ENCODE data around the gene GAMT.

GAMT gene

GRCh38 chr19:1383312-1384084 is 17.8 kb downstream of the GAMT start, which contains the start of gene NDUFS7:
TSS of gene NDUFS7 (plus strand) at chr19:1383907. CDS start at chr19:1383927, 20 bp downstream.
- POLR2A ChIA-PET, result interaction anchor here (0.7 to 1.1 kb wide), 2 partner anchors 35 to 114 kb away, joined by 3 to 7 read pairs; partner anchors contain the start of gene CIRBP
- CTCF ChIA-PET, result interaction anchor here (0.8 to 1.8 kb wide), 3 partner anchors 68 to 139 kb away, joined by 3 to 9 read pairs (median 5); no protein-coding TSS in a partner anchor

GRCh38 chr19:1383017-1383311 is 18.4 kb downstream of the GAMT start:
- ChIA-PET POLR2A (interaction anchor here (0.7 to 1.1 kb wide), 2 partner anchors 34 to 114 kb away, joined by 3 to 7 read pairs; partner anchors contain the start of gene CIRBP), CTCF (interaction anchor here (0.8 to 1.8 kb wide), 4 partner anchors 67 to 139 kb away, joined by 3 to 9 read pairs (median 4); no protein-coding TSS in a partner anchor)
- DNase-seq (ENCODE audit: extremely low spot score), result no peak
- no peak for TF ChIP-seq NFRKB (IDR thresholded peaks at IDR 0.05)
- TF ChIP-seq BHLHE40 (IDR thresholded peaks at IDR 0.05; ENCODE audit: borderline replicate concordance), result no peak
- TF ChIP-seq ARNT (IDR thresholded peaks at IDR 0.05), result no peak
- TF ChIP-seq FOXM1 (IDR thresholded peaks at IDR 0.05; ENCODE audit: borderline replicate concordance), result no peak
- TF ChIP-seq SUZ12 (IDR thresholded peaks at IDR 0.05), result no peak
- no peak for TF ChIP-seq FOXA1 (IDR thresholded peaks at IDR 0.05)
- TF ChIP-seq FOXK2 (IDR thresholded peaks at IDR 0.05), result no peak
- TF ChIP-seq ELF4 (IDR thresholded peaks at IDR 0.05), result no peak

More at GRCh38 chr19:1383312-1384084, 17.8 kb downstream of the GAMT start, which contains the start of gene NDUFS7:
- DNase-seq (ENCODE audit: extremely low spot score), result peak; percentile 77
- peak; percentile 77 for TF ChIP-seq TARDBP (IDR thresholded peaks at IDR 0.05)
- peak; percentile 78 for TF ChIP-seq NFRKB (IDR thresholded peaks at IDR 0.05)
- TF ChIP-seq SUZ12 (IDR thresholded peaks at IDR 0.05), result no peak
- peak; percentile 95 for TF ChIP-seq CTBP1 (IDR thresholded peaks at IDR 0.05; ENCODE audit: borderline replicate concordance)
- peak; percentile 46; the same call in 1 of the 2 replicates for TF ChIP-seq LEF1 (IDR thresholded peaks at IDR 0.05; ENCODE audit: borderline replicate concordance)
- no peak for TF ChIP-seq BHLHE40 (IDR thresholded peaks at IDR 0.05; ENCODE audit: borderline replicate concordance)
- TF ChIP-seq FOXK2 (IDR thresholded peaks at IDR 0.05), result no peak
- TF ChIP-seq SP1 (IDR thresholded peaks at IDR 0.05), result no peak
- no peak for TF ChIP-seq FOXA1 (IDR thresholded peaks at IDR 0.05)
- peak; percentile 76 for TF ChIP-seq FOXM1 (IDR thresholded peaks at IDR 0.05; ENCODE audit: borderline replicate concordance)
- no peak; the same call in 1 of the 2 replicates for TF ChIP-seq ZNF384 (IDR thresholded peaks at IDR 0.05)
- no peak for TF ChIP-seq PKNOX1 (IDR thresholded peaks at IDR 0.05)
- TF ChIP-seq L3MBTL2 (conservative IDR thresholded peaks at IDR 0.05), result peak; percentile 47; the same call in 1 of the 2 replicates
- no peak; the same call in 1 of the 2 replicates for TF ChIP-seq ELF4 (IDR thresholded peaks at IDR 0.05)
- no peak for TF ChIP-seq HDGF (IDR thresholded peaks at IDR 0.05; ENCODE audit: borderline replicate concordance)
- peak; percentile 53 for TF ChIP-seq ARNT (IDR thresholded peaks at IDR 0.05)

GRCh38 chr19:1382250-1382649 is 19.1 kb downstream of the GAMT start:
- POLR2A ChIA-PET, result interaction anchor here (0.8 kb wide), 1 partner anchor 113 kb away, joined by 5 read pairs; the partner anchor contains the start of gene CIRBP
- CTCF ChIA-PET, result interaction anchor here (1.1 to 1.8 kb wide), 3 partner anchors 66 to 138 kb away, joined by 3 to 9 read pairs (median 5); no protein-coding TSS in a partner anchor
- TF ChIP-seq TARDBP (IDR thresholded peaks at IDR 0.05), result no peak
- no peak for TF ChIP-seq L3MBTL2 (conservative IDR thresholded peaks at IDR 0.05)
- TF ChIP-seq SUZ12 (IDR thresholded peaks at IDR 0.05), result no peak
- DNase-seq (ENCODE audit: extremely low spot score), result no peak

- TF ChIP-seq NFRKB (IDR thresholded peaks at IDR 0.05), result no peak
- TF ChIP-seq FOXA1 (IDR thresholded peaks at IDR 0.05), result no peak
- no peak for TF ChIP-seq SUZ12 (IDR thresholded peaks at IDR 0.05)
- no peak for TF ChIP-seq PKNOX1 (IDR thresholded peaks at IDR 0.05)
- no peak for TF ChIP-seq L3MBTL2 (conservative IDR thresholded peaks at IDR 0.05)
- no peak for TF ChIP-seq ELF4 (IDR thresholded peaks at IDR 0.05)
- no peak for TF ChIP-seq CTBP1 (IDR thresholded peaks at IDR 0.05; ENCODE audit: borderline replicate concordance)
- no peak for TF ChIP-seq BHLHE40 (IDR thresholded peaks at IDR 0.05; ENCODE audit: borderline replicate concordance)
- TF ChIP-seq ZNF384 (IDR thresholded peaks at IDR 0.05), result no peak
- no peak for TF ChIP-seq FOXM1 (IDR thresholded peaks at IDR 0.05; ENCODE audit: borderline replicate concordance)
- CTCF ChIA-PET, result no interaction called here
- no peak for DNase-seq (ENCODE audit: extremely low spot score)
- POLR2A ChIA-PET, result interaction anchor here (0.5 to 0.8 kb wide), 2 partner anchors 25 to 111 kb away, joined by 4 read pairs; partner anchors contain the start of gene CIRBP
Measured at GRCh38 chr19:1379961-1380489, 21.3 kb downstream of the GAMT start.

GRCh38 chr19:1379126-1379905 is 22.0 kb downstream of the GAMT start:
- no peak for DNase-seq (ENCODE audit: extremely low spot score)
- ChIA-PET CTCF (no interaction called here), POLR2A (no interaction called here)
- no peak for TF ChIP-seq TARDBP (IDR thresholded peaks at IDR 0.05)
- no peak for TF ChIP-seq ELF4 (IDR thresholded peaks at IDR 0.05)
- no peak for TF ChIP-seq CTBP1 (IDR thresholded peaks at IDR 0.05; ENCODE audit: borderline replicate concordance)
- no peak for TF ChIP-seq ARNT (IDR thresholded peaks at IDR 0.05)
- TF ChIP-seq LEF1 (IDR thresholded peaks at IDR 0.05; ENCODE audit: borderline replicate concordance), result no peak
